CD4-positive, alpha-beta T cell treated with Interleukin-10 for 1 hour (primary cell): ENCODE data around the gene RNF225.

Source experiments
- DNase-seq: peaks from one replicate; pipeline ENCODE4 v3.0.0-alpha.2; 2020

RNF225 gene

GRCh38 chr19:58409010-58409790 is 13.7 kb downstream of the RNF225 start:
- no peak for DNase-seq

- DNase-seq, result no peak
These were observed 21.1 kb downstream of the RNF225 start for GRCh38 chr19:58416604-58417003.

DNA sequence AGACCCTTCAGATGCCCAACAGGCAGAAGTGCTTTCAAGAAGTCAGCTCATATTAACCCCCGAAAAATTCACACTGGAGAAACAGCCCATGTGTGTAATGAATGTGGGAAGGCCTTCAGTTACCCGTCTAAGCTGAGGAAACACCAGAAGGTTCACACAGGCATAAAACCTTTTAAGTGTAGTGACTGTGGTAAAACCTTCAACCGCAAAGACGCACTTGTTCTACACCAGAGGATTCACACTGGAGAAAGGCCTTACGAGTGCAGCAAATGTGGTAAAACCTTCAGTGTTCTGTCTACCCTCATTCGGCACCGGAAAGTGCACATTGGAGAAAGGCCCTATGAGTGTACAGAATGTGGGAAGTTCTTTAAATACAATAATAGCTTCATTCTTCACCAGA is 21.6 kb downstream of the RNF225 start:
- DNase-seq, result no peak

DNA sequence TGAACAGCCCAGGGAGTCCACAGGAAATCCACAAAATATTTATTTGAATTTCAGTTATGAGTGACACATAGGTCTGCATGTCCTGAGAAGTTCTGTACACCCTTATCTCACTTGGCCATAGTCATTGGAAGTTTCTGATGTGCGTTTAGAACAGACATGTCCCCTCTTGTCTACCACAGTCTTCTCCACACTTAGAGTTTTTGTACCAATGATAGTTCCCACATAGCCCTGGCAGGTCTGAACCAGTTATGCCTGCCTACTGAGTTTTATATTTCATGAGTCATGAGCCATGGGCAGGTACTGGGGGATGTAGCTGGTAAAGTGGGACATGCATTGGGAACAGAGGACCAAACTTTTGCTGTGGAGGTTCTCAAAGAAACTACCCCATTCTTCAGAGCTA is 33.2 kb downstream of the RNF225 start:
- no peak for DNase-seq

DNA sequence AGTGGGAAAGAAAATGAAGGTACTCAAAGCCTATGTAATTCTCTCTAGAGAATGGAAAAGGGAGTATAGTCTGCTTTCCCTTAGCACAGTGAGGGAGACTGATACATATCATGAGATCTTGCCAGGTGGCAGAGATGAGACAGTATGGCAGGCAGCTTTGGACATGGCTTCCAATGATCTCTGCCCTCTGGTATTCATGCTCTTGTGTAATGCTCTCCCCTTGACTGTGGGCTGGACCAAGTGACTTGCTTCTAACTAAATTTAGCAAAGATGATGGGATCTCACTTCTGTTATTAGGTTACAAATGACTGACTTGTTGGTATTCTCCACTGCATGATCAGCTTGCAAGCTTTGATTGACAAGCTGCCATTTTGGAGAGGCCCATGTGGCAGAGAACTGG is 34.3 kb downstream of the RNF225 start:
- no peak for DNase-seq

- no peak for DNase-seq
These were observed 38.8 kb downstream of the RNF225 start for GRCh38 chr19:58434217-58434616.

DNA sequence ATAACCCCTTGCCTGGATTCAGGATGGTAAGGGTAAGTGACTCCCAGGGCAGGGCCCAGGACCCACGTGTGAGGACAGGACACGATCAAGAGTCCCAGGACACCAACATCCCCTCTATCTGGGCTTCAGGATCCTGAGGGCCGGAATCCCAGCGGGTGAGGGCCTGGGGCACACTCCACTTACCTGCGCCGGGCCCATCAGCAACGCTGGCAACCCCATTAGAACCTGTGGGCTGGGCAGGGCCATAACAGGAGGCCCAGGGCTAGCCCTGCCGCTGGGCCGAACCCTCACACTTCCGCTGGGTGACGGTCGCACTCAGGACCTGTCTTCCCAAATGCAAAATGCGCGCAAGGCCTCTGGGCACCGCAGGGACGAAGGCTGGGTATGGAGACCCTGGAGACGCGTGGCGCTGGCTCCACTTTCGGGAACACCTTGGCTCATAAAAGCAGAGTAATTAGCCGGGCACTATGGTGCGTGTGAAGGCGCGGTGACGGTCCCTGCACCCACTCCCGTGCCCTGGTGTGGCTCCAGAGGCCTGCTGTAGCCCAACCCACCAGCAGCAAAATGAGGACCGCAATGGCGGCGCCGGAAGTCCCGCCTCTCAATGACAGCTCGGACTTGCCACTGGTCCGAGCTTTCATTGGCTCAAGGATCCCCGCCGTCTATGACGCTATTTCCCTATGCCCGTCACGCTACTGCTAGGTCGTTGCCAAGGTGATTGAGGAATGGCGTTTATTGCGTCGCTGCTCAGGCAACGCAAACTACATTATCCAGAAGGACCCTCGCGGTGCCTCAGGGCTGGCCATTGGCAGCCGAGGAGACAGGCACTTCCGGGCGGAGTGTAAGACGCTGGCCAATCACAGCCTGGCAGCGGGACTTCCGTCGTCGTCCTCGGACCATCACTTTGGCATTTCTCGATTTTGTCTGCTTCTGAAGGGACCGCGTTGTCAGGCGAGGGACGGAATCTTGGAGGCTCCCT is 44.4 kb downstream of the RNF225 start, which contains the start of gene ZNF132:
Gene ZNF132 (minus strand): TSS at position 578 of the 979 bp plus-strand sequence. CDS start 332 bp downstream, at position 246.
- peak; percentile 99 for DNase-seq

DNA sequence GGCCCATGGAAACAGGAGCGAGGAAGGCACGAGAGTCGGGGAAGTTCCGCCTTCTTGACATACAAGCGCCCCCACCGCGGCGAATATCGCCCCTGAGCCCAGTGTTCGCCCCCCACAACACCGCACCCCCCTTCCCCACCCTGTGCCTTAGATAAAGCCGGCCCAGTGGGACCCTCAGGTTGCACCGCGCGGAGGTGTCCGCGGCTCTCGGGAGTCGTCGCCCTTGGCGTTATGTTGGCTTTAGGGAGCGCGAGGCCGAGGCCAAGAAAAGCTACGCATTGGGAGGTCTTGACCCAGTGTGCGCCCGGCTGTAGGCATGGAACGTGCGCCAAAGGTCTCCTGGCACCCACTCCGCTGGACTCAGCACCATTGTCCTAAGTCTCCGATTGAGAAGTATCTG is 45.1 kb downstream of the RNF225 start:
- no peak for DNase-seq

DNA sequence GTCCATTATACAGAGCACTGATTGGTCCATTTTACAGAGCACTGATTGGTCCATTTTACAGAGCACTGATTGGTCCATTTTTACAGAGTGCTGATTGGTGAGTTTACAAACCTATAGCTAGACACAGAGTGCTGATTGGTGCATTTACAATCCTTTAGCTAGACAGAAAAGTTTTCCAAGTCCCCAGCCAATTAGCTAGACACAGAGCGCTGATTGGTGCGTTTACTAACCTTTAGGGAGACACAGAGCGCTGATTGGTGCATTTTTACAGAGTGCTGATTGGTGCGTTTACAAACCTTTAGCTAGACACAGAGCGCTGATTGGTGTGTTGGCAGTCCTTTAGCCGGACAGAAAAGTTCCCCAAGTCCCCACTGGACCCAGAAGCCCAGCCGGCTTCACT is 47.5 kb downstream of the RNF225 start:
- DNase-seq, result peak; percentile 2
